H1 (cell line): ENCODE measurements around the gene SEC24A. TPM values are rescaled to one million over a fixed set of nuclear protein-coding genes. Genes with fewer than 3 reads are reported as not detected.

Experiments
- CTBP2 ChIP-seq: IDR thresholded peaks from 2 replicates; pipeline ENCODE4 v1.7.0; 2011; ENCODE audit warnings: borderline replicate concordance, mild to moderate bottlenecking, moderate library complexity, mixed read lengths, low read length; ENCODE audit not compliant: insufficient read depth, insufficient read length
- JUN ChIP-seq: IDR thresholded peaks from 2 replicates; pipeline ENCODE4 v1.6.1; 2011; ENCODE audit warnings: low read depth, mild to moderate bottlenecking, improper control_type of control experiment, low read length
- RFX5 ChIP-seq: IDR thresholded peaks from 2 replicates; pipeline ENCODE4 v1.6.1; 2011; ENCODE audit warnings: low read depth, low read length, improper control_type of control experiment, borderline replicate concordance
- SP1 ChIP-seq: IDR thresholded peaks from 2 replicates; pipeline ENCODE4 v1.6.1; 2011; ENCODE audit warnings: low read depth, low read length
- SUZ12 ChIP-seq: fragments of 200-600 bp; sonication (generic); IDR thresholded peaks from 2 replicates; pipeline ENCODE4 v1.6.1; 2012; ENCODE audit warnings: mild to moderate bottlenecking, inconsistent platforms, low read length, moderate library complexity, mixed read lengths
- YY1 ChIP-seq: IDR thresholded peaks from 2 replicates; pipeline ENCODE4 v1.6.1; 2011; ENCODE audit warnings: low read depth, mild to moderate bottlenecking, low read length
- polyA plus RNA-seq, 7 experiments: library from polyadenylated mRNA; depleted of rRNA in 3 of 7; stranded (reverse) in 5 of 7; unstranded in 2 of 7; fragments of >200 nt in 5 of 7; fragments of 200-250 nt in 2 of 7; gene quantifications; 1 replicate in 5 of 7; 2 replicates in 1 of 7; 4 replicates in 1 of 7; pipeline versions ENCODE4 v1.2.1 to v1.2.3, GENCODE V29; 2011 to 2013; ENCODE audit warnings: missing spikeins in 2 of 7, mixed read lengths in 2 of 7
- total RNA-seq: library from RNA; stranded (reverse); fragmentation: NEBNext Ultra II Directional; extraction: Animal tissue kit (Norgen Biotek cat#: 25700); gene quantifications from 2 replicates; pipeline ENCODE4 v1.2.1, GENCODE V29; 2021
- TF ChIP-seq, protein P1 (sequence below): fragments of 300-600 bp; sonication (generic); IDR thresholded peaks from 2 replicates; pipeline ENCODE4 v1.7.1; 2012; ENCODE audit warnings: low read length, moderate library complexity, mild to moderate bottlenecking, inconsistent platforms; ENCODE audit not compliant: insufficient replicate concordance
- TF ChIP-seq, protein P2 (sequence below), 3 experiments: IDR thresholded peaks; 1 replicate in 2 of 3; 2 replicates in 1 of 3; pipeline versions ENCODE4 v1.5.1 to v1.6.1; 2011; ENCODE audit warnings: low read length in 3 of 3, mild to moderate bottlenecking in 3 of 3, inconsistent platforms in 2 of 3, low read depth in 1 of 3, moderate library complexity in 1 of 3; ENCODE audit not compliant: insufficient read depth in 1 of 3; ENCODE audit errors: control extremely low read depth in 1 of 3

Gene SEC24A
- total and polyA plus RNA-seq, 2 of the 8 experiments (the other 6 are each of a cell fraction or from before 2014, with no cell fraction given): 18.8 to 33.7 TPM

DNA sequence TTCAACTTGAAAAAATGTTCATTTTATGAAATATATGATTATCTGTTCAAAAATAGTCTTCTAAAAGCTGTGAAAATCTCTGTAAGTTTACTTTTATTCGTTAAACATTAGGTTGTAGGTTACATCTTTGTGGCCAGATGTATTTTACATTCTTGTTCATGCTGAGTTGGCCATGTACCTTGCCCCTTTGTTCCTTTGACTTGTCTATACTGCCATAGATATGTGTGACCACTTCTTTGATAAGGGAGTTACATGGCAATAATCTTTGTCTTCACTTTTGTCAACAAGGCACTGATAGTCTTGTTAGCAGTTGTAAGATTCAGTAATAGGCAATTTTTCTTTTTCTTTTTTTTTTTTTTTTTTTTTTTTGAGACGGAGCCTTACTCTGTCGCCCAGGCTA lies 15.9 kb downstream of the SEC24A start (continued):
- TF ChIP-seq, protein P1, sequence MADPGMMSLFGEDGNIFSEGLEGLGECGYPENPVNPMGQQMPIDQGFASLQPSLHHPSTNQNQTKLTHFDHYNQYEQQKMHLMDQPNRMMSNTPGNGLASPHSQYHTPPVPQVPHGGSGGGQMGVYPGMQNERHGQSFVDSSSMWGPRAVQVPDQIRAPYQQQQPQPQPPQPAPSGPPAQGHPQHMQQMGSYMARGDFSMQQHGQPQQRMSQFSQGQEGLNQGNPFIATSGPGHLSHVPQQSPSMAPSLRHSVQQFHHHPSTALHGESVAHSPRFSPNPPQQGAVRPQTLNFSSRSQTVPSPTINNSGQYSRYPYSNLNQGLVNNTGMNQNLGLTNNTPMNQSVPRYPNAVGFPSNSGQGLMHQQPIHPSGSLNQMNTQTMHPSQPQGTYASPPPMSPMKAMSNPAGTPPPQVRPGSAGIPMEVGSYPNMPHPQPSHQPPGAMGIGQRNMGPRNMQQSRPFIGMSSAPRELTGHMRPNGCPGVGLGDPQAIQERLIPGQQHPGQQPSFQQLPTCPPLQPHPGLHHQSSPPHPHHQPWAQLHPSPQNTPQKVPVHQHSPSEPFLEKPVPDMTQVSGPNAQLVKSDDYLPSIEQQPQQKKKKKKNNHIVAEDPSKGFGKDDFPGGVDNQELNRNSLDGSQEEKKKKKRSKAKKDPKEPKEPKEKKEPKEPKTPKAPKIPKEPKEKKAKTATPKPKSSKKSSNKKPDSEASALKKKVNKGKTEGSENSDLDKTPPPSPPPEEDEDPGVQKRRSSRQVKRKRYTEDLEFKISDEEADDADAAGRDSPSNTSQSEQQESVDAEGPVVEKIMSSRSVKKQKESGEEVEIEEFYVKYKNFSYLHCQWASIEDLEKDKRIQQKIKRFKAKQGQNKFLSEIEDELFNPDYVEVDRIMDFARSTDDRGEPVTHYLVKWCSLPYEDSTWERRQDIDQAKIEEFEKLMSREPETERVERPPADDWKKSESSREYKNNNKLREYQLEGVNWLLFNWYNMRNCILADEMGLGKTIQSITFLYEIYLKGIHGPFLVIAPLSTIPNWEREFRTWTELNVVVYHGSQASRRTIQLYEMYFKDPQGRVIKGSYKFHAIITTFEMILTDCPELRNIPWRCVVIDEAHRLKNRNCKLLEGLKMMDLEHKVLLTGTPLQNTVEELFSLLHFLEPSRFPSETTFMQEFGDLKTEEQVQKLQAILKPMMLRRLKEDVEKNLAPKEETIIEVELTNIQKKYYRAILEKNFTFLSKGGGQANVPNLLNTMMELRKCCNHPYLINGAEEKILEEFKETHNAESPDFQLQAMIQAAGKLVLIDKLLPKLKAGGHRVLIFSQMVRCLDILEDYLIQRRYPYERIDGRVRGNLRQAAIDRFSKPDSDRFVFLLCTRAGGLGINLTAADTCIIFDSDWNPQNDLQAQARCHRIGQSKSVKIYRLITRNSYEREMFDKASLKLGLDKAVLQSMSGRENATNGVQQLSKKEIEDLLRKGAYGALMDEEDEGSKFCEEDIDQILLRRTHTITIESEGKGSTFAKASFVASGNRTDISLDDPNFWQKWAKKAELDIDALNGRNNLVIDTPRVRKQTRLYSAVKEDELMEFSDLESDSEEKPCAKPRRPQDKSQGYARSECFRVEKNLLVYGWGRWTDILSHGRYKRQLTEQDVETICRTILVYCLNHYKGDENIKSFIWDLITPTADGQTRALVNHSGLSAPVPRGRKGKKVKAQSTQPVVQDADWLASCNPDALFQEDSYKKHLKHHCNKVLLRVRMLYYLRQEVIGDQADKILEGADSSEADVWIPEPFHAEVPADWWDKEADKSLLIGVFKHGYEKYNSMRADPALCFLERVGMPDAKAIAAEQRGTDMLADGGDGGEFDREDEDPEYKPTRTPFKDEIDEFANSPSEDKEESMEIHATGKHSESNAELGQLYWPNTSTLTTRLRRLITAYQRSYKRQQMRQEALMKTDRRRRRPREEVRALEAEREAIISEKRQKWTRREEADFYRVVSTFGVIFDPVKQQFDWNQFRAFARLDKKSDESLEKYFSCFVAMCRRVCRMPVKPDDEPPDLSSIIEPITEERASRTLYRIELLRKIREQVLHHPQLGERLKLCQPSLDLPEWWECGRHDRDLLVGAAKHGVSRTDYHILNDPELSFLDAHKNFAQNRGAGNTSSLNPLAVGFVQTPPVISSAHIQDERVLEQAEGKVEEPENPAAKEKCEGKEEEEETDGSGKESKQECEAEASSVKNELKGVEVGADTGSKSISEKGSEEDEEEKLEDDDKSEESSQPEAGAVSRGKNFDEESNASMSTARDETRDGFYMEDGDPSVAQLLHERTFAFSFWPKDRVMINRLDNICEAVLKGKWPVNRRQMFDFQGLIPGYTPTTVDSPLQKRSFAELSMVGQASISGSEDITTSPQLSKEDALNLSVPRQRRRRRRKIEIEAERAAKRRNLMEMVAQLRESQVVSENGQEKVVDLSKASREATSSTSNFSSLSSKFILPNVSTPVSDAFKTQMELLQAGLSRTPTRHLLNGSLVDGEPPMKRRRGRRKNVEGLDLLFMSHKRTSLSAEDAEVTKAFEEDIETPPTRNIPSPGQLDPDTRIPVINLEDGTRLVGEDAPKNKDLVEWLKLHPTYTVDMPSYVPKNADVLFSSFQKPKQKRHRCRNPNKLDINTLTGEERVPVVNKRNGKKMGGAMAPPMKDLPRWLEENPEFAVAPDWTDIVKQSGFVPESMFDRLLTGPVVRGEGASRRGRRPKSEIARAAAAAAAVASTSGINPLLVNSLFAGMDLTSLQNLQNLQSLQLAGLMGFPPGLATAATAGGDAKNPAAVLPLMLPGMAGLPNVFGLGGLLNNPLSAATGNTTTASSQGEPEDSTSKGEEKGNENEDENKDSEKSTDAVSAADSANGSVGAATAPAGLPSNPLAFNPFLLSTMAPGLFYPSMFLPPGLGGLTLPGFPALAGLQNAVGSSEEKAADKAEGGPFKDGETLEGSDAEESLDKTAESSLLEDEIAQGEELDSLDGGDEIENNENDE: no peak
- TF ChIP-seq SP1: no peak
- TF ChIP-seq RFX5: no peak
- TF ChIP-seq, protein P2, sequence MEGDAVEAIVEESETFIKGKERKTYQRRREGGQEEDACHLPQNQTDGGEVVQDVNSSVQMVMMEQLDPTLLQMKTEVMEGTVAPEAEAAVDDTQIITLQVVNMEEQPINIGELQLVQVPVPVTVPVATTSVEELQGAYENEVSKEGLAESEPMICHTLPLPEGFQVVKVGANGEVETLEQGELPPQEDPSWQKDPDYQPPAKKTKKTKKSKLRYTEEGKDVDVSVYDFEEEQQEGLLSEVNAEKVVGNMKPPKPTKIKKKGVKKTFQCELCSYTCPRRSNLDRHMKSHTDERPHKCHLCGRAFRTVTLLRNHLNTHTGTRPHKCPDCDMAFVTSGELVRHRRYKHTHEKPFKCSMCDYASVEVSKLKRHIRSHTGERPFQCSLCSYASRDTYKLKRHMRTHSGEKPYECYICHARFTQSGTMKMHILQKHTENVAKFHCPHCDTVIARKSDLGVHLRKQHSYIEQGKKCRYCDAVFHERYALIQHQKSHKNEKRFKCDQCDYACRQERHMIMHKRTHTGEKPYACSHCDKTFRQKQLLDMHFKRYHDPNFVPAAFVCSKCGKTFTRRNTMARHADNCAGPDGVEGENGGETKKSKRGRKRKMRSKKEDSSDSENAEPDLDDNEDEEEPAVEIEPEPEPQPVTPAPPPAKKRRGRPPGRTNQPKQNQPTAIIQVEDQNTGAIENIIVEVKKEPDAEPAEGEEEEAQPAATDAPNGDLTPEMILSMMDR (IDR thresholded peaks at IDR 0.05; ENCODE audit: control extremely low read depth in 1 of 3, insufficient read depth in 1 of 3, low read depth in 1 of 3, low read length in 3 of 3): no peak
- TF ChIP-seq JUN: no peak
- no peak for TF ChIP-seq SUZ12
- no peak for TF ChIP-seq CTBP2
- TF ChIP-seq YY1: no peak
